ENCODE results near the gene HGD.
"Not testable (repeated sequence)": the region's sequence is repeated elsewhere in the genome, so short reads cannot be mapped to it uniquely, and the experiment has no call there.

HGD gene

DNA sequence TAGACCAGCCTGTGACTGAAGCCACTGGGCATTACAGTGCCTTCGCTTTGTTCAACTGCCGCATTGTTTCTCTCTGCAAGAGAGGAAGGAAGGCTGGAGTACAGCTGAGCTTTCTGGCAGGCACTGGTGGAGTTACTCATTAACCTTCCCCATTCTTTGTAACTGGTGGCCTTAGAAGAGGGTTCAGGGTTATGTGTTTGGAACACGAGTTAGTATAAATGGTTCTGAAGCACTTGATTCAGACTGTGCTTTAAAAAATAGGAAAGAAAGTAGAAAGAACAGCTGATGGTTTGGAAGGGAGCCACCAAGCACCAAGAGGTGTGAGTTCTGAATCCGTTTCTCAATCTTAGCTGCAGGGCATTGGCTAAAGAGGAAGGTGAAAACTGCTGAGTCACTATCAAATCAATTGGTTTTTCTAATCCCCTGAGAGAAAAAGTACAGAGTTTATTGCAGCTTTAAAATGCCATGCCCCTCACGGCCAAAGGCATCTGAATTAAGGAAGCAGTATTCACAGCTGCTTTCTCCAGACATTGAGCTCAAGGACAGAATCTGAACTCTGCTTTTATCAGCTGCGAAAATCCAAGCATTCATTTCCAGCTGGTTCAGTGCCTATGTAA, 3.6 kb downstream of the HGD start:
- no peak for DNase-seq

DNA sequence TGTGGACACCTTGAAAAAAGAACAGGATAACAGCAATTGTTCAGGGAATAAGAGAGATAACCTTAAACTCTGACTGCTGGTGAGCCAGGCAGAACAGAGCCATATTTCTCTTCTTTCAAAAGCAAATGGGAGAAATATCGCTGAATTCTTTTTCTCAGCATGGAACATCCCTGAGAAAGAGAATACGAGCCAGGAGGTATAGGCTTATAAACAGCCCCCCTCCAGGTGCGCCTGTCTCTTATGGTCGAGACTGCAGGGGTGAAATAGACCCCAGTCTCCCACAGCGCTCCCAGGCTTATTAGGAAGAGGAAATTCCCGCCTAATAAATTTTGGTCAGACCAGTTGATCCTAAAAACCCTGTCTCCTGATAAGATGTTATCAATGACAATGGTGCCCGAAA, 4.8 kb downstream of the HGD start:
- not testable (repeated sequence) for DNase-seq

DNA sequence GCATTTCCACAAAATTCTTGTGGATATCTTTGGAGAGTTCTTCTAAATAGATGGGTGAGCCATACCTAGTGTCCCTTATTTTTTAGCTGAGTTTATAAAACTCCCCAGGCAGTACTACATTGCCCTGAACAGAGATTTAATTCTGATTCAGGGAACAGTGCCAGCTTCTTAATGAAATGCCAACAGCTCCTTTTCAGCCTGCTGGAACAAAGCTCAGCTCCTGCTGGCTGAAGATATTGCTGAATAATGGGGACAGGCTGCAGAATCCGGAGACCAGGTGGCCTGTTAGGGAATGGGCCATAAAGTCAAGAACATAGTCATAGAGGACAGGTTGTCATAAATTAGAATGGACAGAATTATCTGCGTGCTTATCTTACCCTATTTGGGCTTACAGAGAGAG, 8.9 kb downstream of the HGD start:
- DNase-seq = peak; percentile 53

DNA sequence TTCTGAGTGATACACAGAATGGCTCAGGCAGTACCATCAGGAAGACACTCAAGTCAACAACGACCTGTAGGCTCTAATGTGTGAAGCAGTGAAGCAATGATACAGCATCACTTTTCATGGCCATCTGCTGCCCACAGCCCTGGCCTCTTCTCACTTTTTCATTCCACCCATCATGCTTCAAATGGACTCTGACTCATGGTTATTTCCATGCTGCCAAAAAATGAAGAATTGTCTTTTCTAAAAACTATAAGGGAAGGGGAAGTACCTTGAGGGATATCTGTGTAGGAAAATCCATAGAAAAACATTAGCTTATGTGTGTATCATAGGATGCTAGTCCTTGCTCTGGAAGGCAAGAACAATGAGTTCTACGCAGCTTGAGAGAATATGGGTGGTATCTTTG, 11.5 kb downstream of the HGD start:
- no peak for DNase-seq

DNA sequence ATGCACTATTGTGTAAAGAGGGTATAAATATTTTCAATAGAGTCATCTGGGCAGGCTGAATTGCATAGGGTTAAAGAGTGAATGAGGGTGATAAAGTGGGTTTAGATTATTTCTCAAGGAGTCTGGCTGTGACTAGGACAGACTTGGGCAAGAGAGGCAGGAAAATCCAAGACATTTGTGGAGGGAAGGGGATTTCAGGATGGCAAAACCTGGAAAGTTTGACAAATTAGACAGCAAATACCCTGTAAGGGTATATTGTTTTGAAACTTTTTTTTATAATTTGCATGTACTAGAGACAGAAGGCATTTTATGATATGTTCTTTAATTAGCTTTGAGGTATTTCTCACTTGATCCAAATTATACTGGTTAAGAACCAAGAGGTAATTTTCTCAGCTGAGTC, 17.1 kb downstream of the HGD start:
- no peak for DNase-seq

DNA sequence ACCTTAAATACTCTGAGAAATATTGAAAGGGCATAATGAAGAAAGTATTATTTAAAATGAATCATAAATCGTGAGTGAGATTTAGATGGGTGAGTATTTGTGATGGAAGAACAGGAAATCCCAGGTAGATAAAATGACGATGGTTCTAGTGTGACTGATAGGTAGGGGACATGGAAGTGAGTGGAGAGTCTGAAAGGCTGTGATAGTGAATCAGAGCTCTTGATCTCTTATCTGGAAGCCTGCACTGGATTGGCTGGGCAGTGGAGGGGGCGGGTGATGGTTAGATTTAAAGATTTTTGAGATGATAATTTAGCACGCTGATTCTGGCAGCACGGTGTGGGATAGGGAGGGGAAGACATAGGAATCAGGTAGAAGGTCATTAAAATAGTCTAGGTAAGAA, 20.1 kb downstream of the HGD start:
- no peak for DNase-seq

DNA sequence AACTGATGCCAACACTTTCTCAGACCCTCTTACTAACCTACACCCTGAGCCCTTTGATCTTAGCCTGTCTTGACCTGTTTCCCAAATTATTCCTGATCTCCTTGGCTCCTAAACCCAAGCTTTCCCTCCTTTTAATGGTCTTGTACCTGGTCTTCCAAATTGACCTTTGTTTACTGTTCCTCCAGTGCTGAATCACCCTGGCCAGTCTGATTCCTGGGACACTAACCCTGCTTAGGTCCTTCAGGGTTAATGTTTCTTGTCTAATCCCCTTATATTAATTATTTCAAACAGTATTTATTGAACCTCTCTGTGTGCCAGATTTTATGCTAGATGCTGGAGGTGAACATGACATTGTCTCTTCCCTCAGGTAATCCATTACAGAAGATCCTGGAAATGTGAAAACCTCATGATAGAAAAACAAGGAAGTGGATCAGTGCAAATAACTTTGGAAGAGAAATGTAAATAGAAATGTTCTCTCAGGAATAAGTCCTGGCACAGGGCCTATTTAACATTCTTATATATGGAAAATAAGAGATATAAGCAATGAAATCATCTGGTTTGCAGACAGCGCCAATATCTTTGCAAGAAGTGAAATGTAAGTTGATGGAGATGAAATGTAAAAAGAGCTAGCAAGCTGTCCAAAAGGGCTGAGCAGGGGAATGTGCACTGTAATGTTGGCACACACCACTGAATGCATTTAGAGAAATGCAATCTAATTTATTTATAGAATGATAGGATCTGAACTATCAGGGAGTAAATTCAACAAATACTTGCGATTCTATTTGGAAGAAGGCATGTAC, 20.7 kb downstream of the HGD start:
- DNase-seq = no peak

DNA sequence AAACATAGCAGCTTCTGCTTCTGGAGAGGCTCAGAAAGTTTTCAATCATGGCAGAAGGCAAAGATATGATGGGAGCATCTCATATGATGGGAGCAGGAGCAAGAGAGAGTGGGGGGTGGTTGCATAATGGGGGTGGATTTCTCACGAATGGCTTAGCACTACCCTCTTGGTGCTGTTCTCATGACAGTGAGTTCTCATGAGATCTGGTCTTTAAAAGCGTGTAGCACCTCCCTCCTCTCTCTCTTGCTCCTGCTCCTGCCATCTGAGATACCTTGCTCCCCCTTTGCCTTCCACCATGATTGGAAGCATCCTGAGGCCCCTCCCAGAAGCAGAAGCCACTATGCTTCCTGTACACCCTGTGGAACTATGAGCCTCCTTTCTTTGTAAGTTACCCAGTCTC, 22.2 kb downstream of the HGD start:
- no peak for DNase-seq

DNA sequence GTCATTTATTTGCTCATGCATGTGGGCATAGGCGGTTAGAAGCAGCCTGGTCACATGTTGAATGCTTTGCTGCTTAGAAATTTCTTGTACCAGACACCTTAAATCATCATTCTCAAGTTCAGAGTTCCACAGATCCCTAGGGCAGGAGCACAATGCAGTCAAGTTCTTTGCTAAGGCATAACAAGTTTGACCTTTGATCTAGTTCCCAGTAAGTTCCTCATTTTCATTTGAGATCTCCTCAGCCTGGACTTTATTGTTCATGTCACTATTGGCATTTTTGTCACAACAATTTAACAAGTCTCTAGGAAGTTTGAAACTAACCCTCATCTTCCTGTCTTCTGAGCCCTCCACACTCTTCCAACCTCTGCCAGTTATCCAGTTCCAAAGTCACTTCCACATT, 22.8 kb downstream of the HGD start:
- no peak for DNase-seq

DNA sequence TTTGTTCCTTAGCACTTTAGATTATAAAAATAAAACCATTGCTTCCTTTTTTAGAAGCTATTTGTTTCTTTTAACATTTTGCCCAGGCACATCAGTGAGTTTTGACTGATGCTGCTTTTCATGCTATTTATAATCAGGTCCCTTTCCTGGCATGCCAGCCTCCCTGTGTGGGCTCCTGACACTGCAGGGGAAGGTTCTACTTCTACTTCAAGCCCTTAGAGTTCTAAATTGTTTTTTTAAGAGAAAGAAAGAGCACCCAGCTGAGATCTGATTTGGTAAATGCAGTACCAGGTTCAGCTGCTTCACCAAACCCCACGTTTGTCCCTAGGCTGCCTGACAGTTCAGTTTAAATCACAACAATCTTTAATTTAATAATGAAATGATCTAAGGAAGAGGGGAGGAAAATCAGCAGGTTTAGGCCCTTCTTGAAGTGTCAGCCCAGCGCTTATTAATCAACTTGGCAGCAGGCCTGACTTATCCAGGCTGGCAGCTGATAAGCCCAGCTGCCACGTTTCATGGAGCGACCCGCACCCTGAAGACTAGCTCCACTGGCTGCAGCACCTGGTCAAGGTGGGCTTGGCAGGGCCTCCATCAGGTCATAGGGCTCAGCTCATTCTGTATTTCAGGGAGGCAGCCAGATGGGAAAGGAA, 29.0 kb downstream of the HGD start:
- DNase-seq = peak; percentile 61

DNA sequence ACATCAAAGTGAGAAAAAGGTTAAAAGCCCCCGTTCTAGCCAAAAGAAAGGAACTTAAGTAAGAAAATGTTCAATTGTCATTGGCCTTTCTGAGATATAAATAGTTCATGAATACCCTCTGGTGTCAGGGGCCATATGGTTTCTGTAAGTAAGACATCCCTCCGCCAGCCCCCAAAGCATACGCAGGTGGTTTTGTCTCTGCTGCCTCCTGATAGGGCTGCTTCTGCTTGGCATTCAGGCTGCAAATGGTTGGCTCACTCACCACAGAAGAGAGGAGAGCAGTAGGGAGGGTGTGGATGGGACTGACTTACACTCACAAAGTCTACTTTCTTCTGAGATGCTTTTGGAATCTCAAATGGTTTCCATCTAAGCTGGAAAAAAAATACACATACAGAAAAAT, 29.8 kb downstream of the HGD start:
- DNase-seq = peak; percentile 72

DNA sequence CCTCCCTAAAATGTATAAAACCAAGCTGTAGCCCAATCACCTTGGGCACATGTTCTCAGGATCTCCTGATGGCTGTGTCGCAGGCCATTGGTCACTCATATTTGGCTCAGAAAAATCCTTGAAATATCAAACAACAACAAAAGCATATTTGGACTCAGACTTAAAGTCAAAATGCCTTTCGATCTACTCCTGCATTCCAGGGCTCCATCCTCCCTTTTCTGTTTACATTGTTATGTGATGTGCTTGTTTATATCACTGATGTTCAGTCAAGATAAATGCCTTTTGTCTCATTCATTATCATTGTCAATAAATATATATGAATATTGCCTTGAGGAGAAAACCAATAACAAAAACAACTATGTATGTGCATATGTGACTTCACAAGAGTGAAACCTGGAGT, 31.7 kb downstream of the HGD start:
- DNase-seq = no peak

DNA sequence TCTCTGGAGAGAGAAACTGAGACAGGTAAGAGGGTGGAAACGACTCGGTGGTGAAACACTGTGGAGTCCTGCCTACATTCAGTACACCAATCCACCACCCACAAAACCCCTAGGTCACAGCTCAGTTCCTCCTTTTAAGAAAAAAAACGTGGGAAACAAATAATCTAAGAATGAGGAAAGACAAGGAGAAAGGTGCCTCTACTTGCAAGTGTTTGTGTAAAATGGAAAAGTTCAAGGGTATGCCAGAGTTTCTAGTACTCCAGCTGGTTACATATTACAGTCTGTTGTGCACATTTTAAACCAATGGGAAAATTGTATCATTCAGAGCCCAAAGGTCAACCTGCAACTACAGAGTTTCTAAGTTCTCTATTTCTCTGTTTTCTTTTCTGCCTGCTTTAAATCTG, 32.2 kb downstream of the HGD start:
- DNase-seq = no peak

DNA sequence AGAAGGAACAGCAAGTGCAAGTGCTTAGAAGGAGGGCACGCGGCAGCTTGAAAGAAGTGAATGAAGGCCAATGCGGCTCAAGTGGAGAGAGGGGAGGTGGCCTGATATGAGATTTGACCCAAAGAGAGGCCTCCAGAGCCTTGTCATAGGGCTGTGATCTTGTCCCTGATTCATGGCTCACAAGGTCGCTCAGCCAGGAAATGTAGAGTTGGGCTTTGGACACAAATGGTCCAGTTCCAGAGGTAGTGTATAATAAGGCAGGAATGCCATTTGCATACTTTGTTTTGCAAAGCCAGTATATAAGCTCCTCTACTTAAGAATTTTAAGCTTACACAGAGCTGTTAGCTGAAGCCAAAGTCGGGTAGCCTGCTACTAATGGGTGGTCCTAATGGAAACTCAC, 33.7 kb downstream of the HGD start:
- no peak for DNase-seq

DNA sequence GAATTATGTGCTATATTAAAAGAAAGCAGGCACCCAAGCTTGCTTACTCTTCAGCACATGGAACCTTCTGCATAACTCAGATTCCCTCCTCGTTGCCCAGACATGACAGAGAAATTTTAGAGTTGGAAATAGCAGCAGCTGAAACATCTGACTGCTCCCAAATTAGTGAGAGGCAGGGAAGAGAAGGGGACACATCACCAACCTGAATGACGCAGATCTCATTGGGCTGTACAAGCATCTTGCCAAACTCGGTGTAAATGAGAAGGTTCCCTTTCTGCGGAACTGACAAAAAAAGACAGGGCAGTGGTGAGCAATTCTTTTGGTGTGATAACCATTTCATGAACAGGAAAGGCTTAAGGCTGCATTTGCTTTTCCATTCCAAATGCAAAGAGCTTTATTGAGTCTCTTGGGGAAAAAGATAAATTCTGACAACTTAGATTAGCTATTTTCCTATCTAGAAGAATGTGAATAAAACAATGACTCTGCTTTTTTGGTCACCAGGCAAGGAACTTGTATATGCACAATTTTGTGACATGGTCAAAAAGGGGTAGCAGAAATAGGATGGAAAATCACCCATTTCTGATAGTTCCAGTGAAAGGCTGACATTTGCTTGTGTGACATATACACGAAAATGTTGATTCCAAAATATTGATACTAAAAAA, 35.1 kb downstream of the HGD start:
- DNase-seq = no peak

DNA sequence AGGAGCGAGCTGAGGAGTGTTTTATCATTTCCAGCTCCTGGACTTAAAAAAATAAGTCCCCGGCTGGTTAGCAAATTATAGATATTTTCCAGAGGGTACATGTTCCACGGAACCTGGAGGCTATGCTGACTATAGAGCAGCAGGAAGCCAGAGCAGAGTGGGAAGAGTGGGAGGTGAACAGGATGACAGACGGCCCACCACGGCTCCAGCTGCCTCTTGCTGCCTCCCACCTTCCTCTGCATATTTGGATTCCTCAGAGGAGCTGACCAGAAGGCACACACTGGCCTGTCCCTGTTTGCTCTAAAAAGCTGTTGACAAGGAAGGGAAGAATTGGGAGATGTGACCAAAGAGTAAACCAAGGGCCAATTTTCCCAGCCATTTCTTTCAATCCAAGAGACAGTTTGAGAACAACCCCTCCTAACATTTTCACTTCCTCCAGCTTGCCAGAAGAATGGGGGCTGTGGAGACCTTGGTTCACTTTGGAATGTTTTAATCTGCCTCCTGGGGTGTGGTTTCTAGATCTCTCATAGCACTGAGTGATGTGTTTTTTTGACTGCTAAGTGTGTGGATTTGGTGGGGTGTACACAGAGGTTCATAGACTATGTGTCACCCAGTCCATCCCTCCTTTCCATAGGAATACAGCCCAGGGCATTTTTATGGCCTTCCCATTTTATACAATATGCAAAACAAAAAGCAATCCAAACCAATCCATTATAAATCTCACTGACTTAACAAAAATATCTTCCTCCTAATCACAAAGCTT, 36.8 kb downstream of the HGD start:
- peak; percentile 11 for DNase-seq

DNA sequence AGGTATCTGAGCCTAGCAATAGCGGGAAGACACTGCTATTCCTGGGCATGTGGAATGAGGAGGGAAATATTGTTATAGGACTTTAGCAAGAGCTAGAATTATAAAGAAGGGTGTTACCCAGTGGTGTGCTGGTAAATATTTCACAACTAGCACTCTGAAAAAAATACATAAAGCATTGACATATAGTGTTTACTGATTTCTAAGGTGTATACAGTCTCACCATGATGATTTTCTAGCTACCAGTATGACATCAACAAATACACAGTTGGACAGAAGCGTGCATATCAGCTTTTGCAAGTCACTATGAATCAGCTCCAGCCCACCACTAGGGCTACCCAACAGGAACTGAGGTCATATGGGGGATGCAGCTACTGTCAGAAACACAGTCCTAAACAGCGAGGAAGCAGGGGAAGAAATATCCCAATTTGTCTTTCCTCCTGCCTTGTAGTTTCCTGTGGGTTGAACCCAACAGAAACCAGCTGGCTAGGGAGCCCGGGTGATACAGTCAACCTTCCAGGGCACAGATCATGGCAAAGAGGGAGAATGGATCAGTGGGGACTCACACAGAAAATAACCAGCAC, 39.6 kb downstream of the HGD start:
- no peak for DNase-seq

DNA sequence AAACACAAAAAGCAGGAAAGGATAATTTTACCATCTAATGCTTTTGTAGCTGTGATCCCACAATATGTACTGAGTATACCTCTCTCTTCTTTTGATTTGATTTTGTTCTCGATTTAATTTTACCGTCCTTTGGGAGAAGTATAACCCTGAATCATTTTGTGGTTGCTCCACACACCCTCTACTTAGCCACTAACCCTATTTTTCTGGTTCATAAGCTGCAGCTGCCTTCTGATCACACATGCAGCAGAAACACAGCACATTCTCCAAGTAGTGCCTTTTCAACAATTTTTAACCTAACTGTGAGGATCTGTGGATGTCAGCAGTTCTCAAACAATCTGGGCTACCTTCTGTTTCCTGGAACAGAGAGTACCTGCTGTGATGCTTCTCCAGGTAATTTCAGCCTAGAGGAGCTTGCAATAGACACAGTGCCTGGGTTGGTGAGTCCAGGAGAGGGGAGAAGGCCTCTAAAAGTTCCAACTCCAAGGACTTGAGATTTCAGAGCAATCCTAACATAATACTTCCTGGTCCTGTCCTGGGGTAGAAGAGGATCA, 40.3 kb downstream of the HGD start:
- DNase-seq = no peak

DNA sequence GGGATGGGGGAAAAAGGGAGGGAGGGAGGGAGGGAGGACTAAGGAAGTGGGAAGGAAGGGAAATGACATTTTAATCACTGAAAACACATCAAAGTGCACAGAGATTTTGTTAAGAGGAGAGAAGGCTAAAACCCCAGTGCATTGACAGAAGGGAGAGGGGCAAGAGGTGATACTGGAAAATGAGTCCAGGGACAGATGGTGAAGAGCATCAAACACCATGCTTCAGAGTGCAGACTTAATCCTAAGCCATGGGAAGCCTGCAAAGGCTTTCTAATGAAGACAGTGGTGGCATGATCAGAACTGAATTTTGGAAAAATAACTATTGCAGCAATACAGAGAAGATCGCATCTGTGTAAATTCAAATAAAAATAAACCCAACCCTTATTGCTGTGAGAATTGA, 41.8 kb downstream of the HGD start:
- peak; percentile 22 for DNase-seq

DNA sequence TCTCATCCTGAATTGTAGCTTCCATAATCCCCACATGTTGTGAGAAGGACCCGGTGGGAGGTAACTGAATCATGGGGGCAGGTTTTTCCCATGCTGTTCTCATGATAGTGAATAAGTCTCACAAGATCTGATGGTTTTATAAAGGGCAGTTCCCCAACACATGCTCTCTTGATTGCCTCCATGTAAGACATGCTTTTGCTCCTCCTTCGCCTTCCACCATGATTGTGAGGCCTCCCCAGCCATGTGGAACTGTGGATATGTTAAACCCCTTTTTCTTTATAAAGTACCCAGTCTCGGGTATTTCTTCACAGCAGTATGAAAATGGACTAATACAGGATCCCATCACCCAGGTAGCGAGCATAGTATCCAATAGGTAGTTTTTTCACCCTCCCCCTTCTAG, 43.2 kb downstream of the HGD start:
- DNase-seq = not testable (repeated sequence)

DNA sequence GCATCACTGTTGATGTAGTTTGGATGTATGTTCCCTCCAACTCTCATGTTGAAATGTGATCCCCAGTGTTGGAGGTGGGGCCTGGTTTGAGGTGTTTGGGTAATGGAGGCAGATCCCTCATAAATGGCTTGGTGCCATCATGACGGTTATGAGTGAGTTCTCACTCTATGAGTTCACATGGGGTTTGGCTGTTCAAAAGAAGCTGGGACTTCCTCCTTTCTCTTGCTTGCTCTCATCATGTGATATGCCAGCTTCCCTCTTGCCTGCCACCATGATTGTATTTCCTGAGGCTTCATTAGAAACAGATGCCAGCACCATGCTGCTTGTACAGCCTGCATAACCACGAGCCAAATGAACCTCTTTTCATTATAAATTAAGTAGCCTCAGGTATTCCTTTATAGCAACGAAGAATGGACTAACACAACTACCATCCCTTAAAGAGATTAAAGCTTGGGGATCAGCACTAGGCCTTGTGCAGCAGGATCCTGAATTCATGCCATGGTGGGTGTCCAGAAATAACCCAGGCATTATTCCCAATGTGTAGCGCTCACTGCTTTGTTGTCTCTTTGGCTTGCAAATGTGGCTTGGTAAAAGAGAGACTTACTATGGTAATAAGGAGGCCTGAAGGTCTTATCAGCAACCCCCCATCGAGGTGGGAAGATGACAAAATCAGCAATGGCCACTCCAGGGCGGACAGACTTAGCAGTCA, 44.0 kb downstream of the HGD start:
- DNase-seq = no peak
